Measurements from ENCODE around the gene IQCF5. TPM values are rescaled to one million over a fixed set of nuclear protein-coding genes. Genes with fewer than 3 reads are reported as not detected.

The IQCF5 gene
- total RNA-seq, 1 experiment from 2014 or later: not detected

GRCh38 chr3:51836606-51837005 is 38.8 kb downstream of the IQCF5 start:
- Histone ChIP-seq H2BK5ac (ENCODE audit: insufficient read length, low read length) (no peak overlapping the region), H3K4ac (ENCODE audit: low read depth, low read length) (no peak overlapping the region), H4K5ac (ENCODE audit: insufficient read length, low read depth, low read length) (no peak overlapping the region), H4K8ac (replicated peaks; ENCODE audit: insufficient read length, low read depth, low read length) (no peak overlapping the region), H3K9ac (ENCODE audit: extremely low read depth, insufficient read length, low read length) (no peak overlapping the region), H3K27ac (ENCODE audit: insufficient read length, low read depth, low read length) (no peak overlapping the region), H2AK5ac (ENCODE audit: insufficient read length, low read length) (no peak overlapping the region), H2BK20ac (ENCODE audit: low read depth, low read length, poor library complexity, severe bottlenecking) (no peak overlapping the region), H3K79me1 (ENCODE audit: insufficient read depth, low read depth, low read length, poor library complexity, severe bottlenecking) (no peaks in the 10 kb centered on the region), H2BK15ac (ENCODE audit: low read depth, low read length) (no peak overlapping the region), H3K23ac (ENCODE audit: insufficient read length, low read depth, low read length) (no peak overlapping the region), H3K79me2 (ENCODE audit: insufficient read depth, low read length) (no peaks in the 10 kb centered on the region), H3K4me2 (ENCODE audit: insufficient read depth, insufficient read length, low read length) (no peak overlapping the region), H3K9me3 (ENCODE audit: control insufficient read depth, low read depth, low read length) (no peaks in the 10 kb centered on the region), H2AFZ (ENCODE audit: low read length) (no peak overlapping the region), H3K23me2 (ENCODE audit: insufficient read length, low read depth, low read length, poor library complexity, severe bottlenecking) (no peaks in the 10 kb centered on the region), H3K27me3 (ENCODE audit: insufficient read depth, low read length) (no peaks in the 10 kb centered on the region), H4K91ac (ENCODE audit: insufficient read length, low read depth, low read length) (no peak overlapping the region), H3K56ac (ENCODE audit: insufficient read length, low read depth, low read length) (no peak overlapping the region), H4K20me1 (ENCODE audit: control insufficient read depth, insufficient read depth, insufficient read length) (no peaks in the 10 kb centered on the region), H2BK12ac (ENCODE audit: insufficient read length, low read depth, low read length) (no peak overlapping the region), H3K4me1 (ENCODE audit: insufficient read depth, low read length) (no peaks in the 10 kb centered on the region), H3K18ac (ENCODE audit: insufficient read length, low read depth, low read length) (no peak overlapping the region), H3K14ac (ENCODE audit: insufficient read depth, low read length) (no peak overlapping the region), H3T11ph (ENCODE audit: low read length) (no peak overlapping the region), H2BK120ac (ENCODE audit: low read depth, low read length, poor library complexity, severe bottlenecking) (no peak overlapping the region)
- H3K27ac Mint-ChIP-seq: no peak overlapping the region
- no CpG with 5 or more reads among the region's 5 CpGs for WGBS (ENCODE audit: extremely low coverage, insufficient read length, low lambda C conversion rate)
- no peaks in the 10 kb centered on the region for H3K4me1 Mint-ChIP-seq
- no peak for DNase-seq
- no peak for TF ChIP-seq CTCF (conservative IDR thresholded peaks at IDR 0.05)
- H3K27me3 Mint-ChIP-seq (ENCODE audit: low read depth): peaks cover 11% of the 10 kb centered on the region
- H3K9me3 Mint-ChIP-seq: peaks cover 10 to 14% of the 10 kb centered on the region in 2 experiments; a peak in 4 of 5 replicates
- no peak overlapping the region for H3K4me3 Mint-ChIP-seq
- peaks cover 0 to 5% (median 0%) of the 10 kb centered on the region in 3 experiments; a peak in 2 of 7 replicates for H3K36me3 Mint-ChIP-seq (ENCODE audit: insufficient read depth in 1 of 3, low read depth in 3 of 3)

All from H9 (cell line).